Esophagus muscularis mucosa (tissue), 4 donors: ENCODE measurements around the gene CDC5L. TPM values are rescaled to one million over a fixed set of nuclear protein-coding genes. Genes with fewer than 3 reads are reported as not detected.

Experiments used
- DNase-seq: peaks from one replicate; pipeline ENCODE4 v3.0.0-alpha.2; 2017; ENCODE audit errors: extremely low spot score
- H3K27ac ChIP-seq, 4 donors: fragments of 200-600 bp; sonication (generic); replicated peaks in 1 of 4; 1 replicate in 3 of 4; 2 replicates in 1 of 4; pipeline ENCODE4 v1.5.1; 2016 to 2019; ENCODE audit warnings: mild to moderate bottlenecking in 1 of 4
- H3K27me3 ChIP-seq, 4 donors: fragments of 200-600 bp; sonication (generic); one replicate each; pipeline versions ENCODE4 v1.5.1 to v1.6.0; 2016 to 2019
- H3K36me3 ChIP-seq, 4 donors: fragments of 200-600 bp; sonication (generic); one replicate each; pipeline ENCODE4 v1.5.1; 2016 to 2019
- H3K4me1 ChIP-seq, 4 donors: fragments of 200-600 bp; sonication (generic); one replicate each; pipeline ENCODE4 v1.5.1; 2016 to 2019
- H3K4me3 ChIP-seq, 4 donors: fragments of 200-600 bp; sonication (generic); 1 replicate in 2 of 4; 2 replicates in 2 of 4; pipeline ENCODE4 v1.5.1; 2016 to 2019; ENCODE audit warnings: mild to moderate bottlenecking in 4 of 4, moderate library complexity in 1 of 4
- H3K9me3 ChIP-seq, 4 donors: fragments of 200-600 bp; sonication (generic); 1 replicate in 3 of 4; 2 replicates in 1 of 4; pipeline ENCODE4 v1.5.1; 2016 to 2019
- CTCF ChIP-seq, 3 experiments: fragments of 200-600 bp in 2 of 3; fragments of 450-650 bp in 1 of 3; sonication (generic) in 2 of 3; IDR thresholded peaks; one replicate each; pipeline ENCODE4 v1.5.1; 2017 to 2019; ENCODE audit warnings: antibody characterized with exemption in 3 of 3, mild to moderate bottlenecking in 2 of 3, moderate library complexity in 1 of 3
- EP300 ChIP-seq: sonication (generic); formaldehyde crosslinking; IDR thresholded peaks from one replicate; pipeline ENCODE4 v1.6.1; 2017; ENCODE audit warnings: antibody characterized with exemption
- POLR2A ChIP-seq: fragments of 450-650 bp; IDR thresholded peaks from one replicate; pipeline ENCODE4 v1.6.1; 2017; ENCODE audit warnings: antibody characterized with exemption, moderate library complexity, mild to moderate bottlenecking, low read depth
- POLR2AphosphoS5 ChIP-seq, 2 donors: sonication (generic); formaldehyde crosslinking; IDR thresholded peaks; one replicate each; pipeline ENCODE4 v1.6.1; 2017; ENCODE audit warnings: antibody characterized with exemption in 2 of 2
- WGBS: methylation state at CpG from one replicate; pipeline ENCODE4 v1.1.5; 2018; 5-methylcytosine and 5-hydroxymethylcytosine counted together
- intact Hi-C: fragments of 100-400 bp; cut with DNase I; formaldehyde crosslinking; loops from one replicate; pipeline ENCODE4 v1.15.1; 2023
- total RNA-seq, 4 donors: library from RNA; depleted of rRNA; stranded (reverse); fragments of >200 nt; gene quantifications; one replicate each; pipeline versions ENCODE4 v1.1.0 to v1.2.1, GENCODE V29; 2016

Gene CDC5L
- total RNA-seq, 4 donors from 2014 or later, result 18.4 to 25.4 (median 21.9) TPM

- TF ChIP-seq CTCF (IDR thresholded peaks at IDR 0.05), result no peak
- TF ChIP-seq EP300, result no peak
- no peak for TF ChIP-seq POLR2A
- TF ChIP-seq POLR2AphosphoS5 (IDR thresholded peaks at IDR 0.05), result no peak
- DNase-seq, result no peak
- intact Hi-C loops, result no loop called here
- Histone ChIP-seq H3K36me3 (peaks cover 33 to 69% (median 53%) of the 10 kb centered on the region in 4 donors), H3K27me3 (no peaks in the 10 kb centered on the region), H3K4me1 (peaks cover 24 to 43% (median 36%) of the 10 kb centered on the region in 4 donors), H3K27ac (no peak overlapping the region), H3K9me3 (no peaks in the 10 kb centered on the region), H3K4me3 (no peak overlapping the region)
- WGBS, result 96% methylated on average over 2 of the region's 2 CpGs
These were observed 13.1 kb downstream of the CDC5L start for GRCh38 chr6:44400572-44400971.

- Histone ChIP-seq H3K36me3 (peaks cover 33 to 69% (median 54%) of the 10 kb centered on the region in 4 donors), H3K4me3 (no peak overlapping the region), H3K4me1 (peaks cover 24 to 43% (median 36%) of the 10 kb centered on the region in 4 donors), H3K27ac (no peak overlapping the region), H3K27me3 (no peaks in the 10 kb centered on the region), H3K9me3 (no peaks in the 10 kb centered on the region)
- TF ChIP-seq POLR2AphosphoS5 (IDR thresholded peaks at IDR 0.05) (no peak), CTCF (IDR thresholded peaks at IDR 0.05) (no peak), EP300 (no peak), POLR2A (no peak)
- intact Hi-C loops, result no loop called here
- WGBS, result 89% methylated on average over 5 of the region's 5 CpGs
- no peak for DNase-seq
These were observed 13.6 kb downstream of the CDC5L start for GRCh38 chr6:44401138-44401537.

- H3K36me3 ChIP-seq, result peaks cover 50 to 69% (median 63%) of the 10 kb centered on the region in 4 donors
- no peak overlapping the region for H3K27ac ChIP-seq
These were observed 16.7 kb downstream of the CDC5L start for GRCh38 chr6:44404022-44404714.

GRCh38 chr6:44404715-44405099 lies 17.2 kb downstream of the CDC5L start:
- H3K9me3 ChIP-seq, result no peaks in the 10 kb centered on the region
- no peak overlapping the region for H3K4me3 ChIP-seq
- no peaks in the 10 kb centered on the region for H3K27me3 ChIP-seq
- DNase-seq, result no peak
- WGBS, result 97% methylated on average over 1 of the region's 1 CpG
- no peak for TF ChIP-seq CTCF (IDR thresholded peaks at IDR 0.05)
- no peak for TF ChIP-seq EP300
- no peak for TF ChIP-seq POLR2AphosphoS5 (IDR thresholded peaks at IDR 0.05)
- no peak for TF ChIP-seq POLR2A
- intact Hi-C loops, result no loop called here
- H3K4me1 ChIP-seq, result peaks cover 8 to 18% (median 16%) of the 10 kb centered on the region in 4 donors
- peaks cover 52 to 70% (median 64%) of the 10 kb centered on the region in 4 donors for H3K36me3 ChIP-seq
- H3K27ac ChIP-seq, result no peak overlapping the region

More at GRCh38 chr6:44404022-44404714, 16.7 kb downstream of the CDC5L start:
- no peak for DNase-seq
- H3K27me3 ChIP-seq, result no peaks in the 10 kb centered on the region
- intact Hi-C loops, result no loop called here
- H3K4me1 ChIP-seq, result peaks cover 8 to 23% (median 18%) of the 10 kb centered on the region in 4 donors
- 93% methylated on average over 5 of the region's 5 CpGs for WGBS
- no peaks in the 10 kb centered on the region for H3K9me3 ChIP-seq
- H3K4me3 ChIP-seq, result no peak overlapping the region
- no peak for TF ChIP-seq EP300
- TF ChIP-seq POLR2A, result no peak
- no peak for TF ChIP-seq CTCF (IDR thresholded peaks at IDR 0.05)
- TF ChIP-seq POLR2AphosphoS5 (IDR thresholded peaks at IDR 0.05), result no peak
